Transverse colon (tissue), 4 donors: ENCODE data around the gene NUP93. TPM values are rescaled to one million over a fixed set of nuclear protein-coding genes. Genes with fewer than 3 reads are reported as not detected.

Experiments used
- DNase-seq: peaks from one replicate; pipeline ENCODE4 v3.0.0-alpha.2; 2019
- H3K27ac ChIP-seq, 4 donors: fragments of 200-600 bp; sonication (generic); 2 replicates each; pipeline ENCODE4 v1.5.1; 2016 to 2018; ENCODE audit warnings: inconsistent platforms in 4 of 4
- H3K27me3 ChIP-seq: fragments of 200-600 bp; sonication (generic); 2 replicates; pipeline ENCODE4 v1.5.1; 2017; ENCODE audit warnings: inconsistent platforms
- H3K36me3 ChIP-seq, 4 donors: fragments of 200-600 bp; sonication (generic); 2 replicates each; pipeline ENCODE4 v1.5.1; 2017 to 2019; ENCODE audit warnings: inconsistent platforms in 4 of 4
- H3K4me1 ChIP-seq, 4 donors: fragments of 200-600 bp; sonication (generic); 2 replicates each; pipeline ENCODE4 v1.5.1; 2017 to 2020; ENCODE audit warnings: inconsistent platforms in 4 of 4
- H3K4me3 ChIP-seq, 4 donors: fragments of 200-600 bp; sonication (generic); 1 replicate in 1 of 4; 2 replicates in 3 of 4; pipeline versions ENCODE4 v1.5.1 to v1.6.1; 2017 to 2019; ENCODE audit warnings: inconsistent platforms in 4 of 4
- H3K9me3 ChIP-seq, 2 donors: fragments of 200-600 bp; sonication (generic); 2 replicates each; pipeline ENCODE4 v1.5.1; 2017 to 2019; ENCODE audit warnings: inconsistent platforms in 2 of 2
- EP300 ChIP-seq: sonication (generic); formaldehyde crosslinking; IDR thresholded peaks from one replicate; pipeline ENCODE4 v1.6.1; 2017; ENCODE audit warnings: antibody characterized with exemption, low read depth
- POLR2A ChIP-seq: fragments of 450-650 bp; IDR thresholded peaks from one replicate; pipeline ENCODE4 v1.6.1; 2016; ENCODE audit warnings: antibody characterized with exemption, mild to moderate bottlenecking, moderate library complexity
- POLR2AphosphoS5 ChIP-seq, 3 donors: sonication (generic); formaldehyde crosslinking; IDR thresholded peaks; one replicate each; pipeline ENCODE4 v1.6.1; 2016; ENCODE audit warnings: antibody characterized with exemption in 3 of 3
- WGBS, 2 donors: methylation state at CpG; one replicate each; pipeline ENCODE4 v1.1.5; 2018; ENCODE audit warnings: low coverage in 1 of 2; 5-methylcytosine and 5-hydroxymethylcytosine counted together
- in situ Hi-C, 4 donors: fragments of 200-750 bp; cut with MboI; loops; one replicate each; pipeline versions ENCODE4 v1.15.0 to v1.15.1; 2017; ENCODE audit warnings: low sequenced_read_pairs in 3 of 4, low pct_ligation_motif_present in 1 of 4, low pct_unique_long_range_greater_than_20kb in 1 of 4
- intact Hi-C: fragments of 100-400 bp; cut with DNase I; formaldehyde crosslinking; loops from one replicate; pipeline ENCODE4 v1.15.1; 2023; ENCODE audit warnings: low total_unique reads
- total RNA-seq, 4 donors: library from RNA; depleted of rRNA; stranded (reverse); fragments of >200 nt; gene quantifications; one replicate each; pipeline ENCODE4 v1.1.0, GENCODE V29; 2016
- TF ChIP-seq, protein P1 (sequence below), 5 experiments: fragments of 200-600 bp in 3 of 5; fragments of 450-650 bp in 2 of 5; sonication (generic) in 3 of 5; IDR thresholded peaks; 1 replicate in 2 of 5; 2 replicates in 3 of 5; pipeline ENCODE4 v1.5.1; 2016 to 2017; ENCODE audit warnings: antibody characterized with exemption in 5 of 5, inconsistent platforms in 3 of 5, mild to moderate bottlenecking in 2 of 5, moderate library complexity in 1 of 5

Gene NUP93
- total RNA-seq, 4 donors from 2014 or later, result 8.6 to 42.4 (median 20.6) TPM

- TF ChIP-seq, protein P1, sequence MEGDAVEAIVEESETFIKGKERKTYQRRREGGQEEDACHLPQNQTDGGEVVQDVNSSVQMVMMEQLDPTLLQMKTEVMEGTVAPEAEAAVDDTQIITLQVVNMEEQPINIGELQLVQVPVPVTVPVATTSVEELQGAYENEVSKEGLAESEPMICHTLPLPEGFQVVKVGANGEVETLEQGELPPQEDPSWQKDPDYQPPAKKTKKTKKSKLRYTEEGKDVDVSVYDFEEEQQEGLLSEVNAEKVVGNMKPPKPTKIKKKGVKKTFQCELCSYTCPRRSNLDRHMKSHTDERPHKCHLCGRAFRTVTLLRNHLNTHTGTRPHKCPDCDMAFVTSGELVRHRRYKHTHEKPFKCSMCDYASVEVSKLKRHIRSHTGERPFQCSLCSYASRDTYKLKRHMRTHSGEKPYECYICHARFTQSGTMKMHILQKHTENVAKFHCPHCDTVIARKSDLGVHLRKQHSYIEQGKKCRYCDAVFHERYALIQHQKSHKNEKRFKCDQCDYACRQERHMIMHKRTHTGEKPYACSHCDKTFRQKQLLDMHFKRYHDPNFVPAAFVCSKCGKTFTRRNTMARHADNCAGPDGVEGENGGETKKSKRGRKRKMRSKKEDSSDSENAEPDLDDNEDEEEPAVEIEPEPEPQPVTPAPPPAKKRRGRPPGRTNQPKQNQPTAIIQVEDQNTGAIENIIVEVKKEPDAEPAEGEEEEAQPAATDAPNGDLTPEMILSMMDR (IDR thresholded peaks at IDR 0.05), result no peak
- no peak for TF ChIP-seq EP300
- TF ChIP-seq POLR2A, result no peak
- no peak for TF ChIP-seq POLR2AphosphoS5 (IDR thresholded peaks at IDR 0.05)
- 49 to 52% methylated on average over 3 of the region's 3 CpGs for WGBS, 2 donors
- no peaks in the 10 kb centered on the region for H3K9me3 ChIP-seq
- H3K36me3 ChIP-seq, result no peaks in the 10 kb centered on the region
- H3K27ac ChIP-seq, result peak overlapping the region; percentile 14 to 46 (median 30)
- in situ Hi-C loops, result no loop called here
- no peaks in the 10 kb centered on the region for H3K27me3 ChIP-seq
- intact Hi-C loops, result no loop called here
- H3K4me1 ChIP-seq, result peaks cover 0 to 31% (median 4%) of the 10 kb centered on the region in 4 donors
- no peak overlapping the region for H3K4me3 ChIP-seq
- DNase-seq, result peak; percentile 20
Observed at GRCh38 chr16:56769677-56770076, 39.7 kb downstream of the NUP93 start.

DNA sequence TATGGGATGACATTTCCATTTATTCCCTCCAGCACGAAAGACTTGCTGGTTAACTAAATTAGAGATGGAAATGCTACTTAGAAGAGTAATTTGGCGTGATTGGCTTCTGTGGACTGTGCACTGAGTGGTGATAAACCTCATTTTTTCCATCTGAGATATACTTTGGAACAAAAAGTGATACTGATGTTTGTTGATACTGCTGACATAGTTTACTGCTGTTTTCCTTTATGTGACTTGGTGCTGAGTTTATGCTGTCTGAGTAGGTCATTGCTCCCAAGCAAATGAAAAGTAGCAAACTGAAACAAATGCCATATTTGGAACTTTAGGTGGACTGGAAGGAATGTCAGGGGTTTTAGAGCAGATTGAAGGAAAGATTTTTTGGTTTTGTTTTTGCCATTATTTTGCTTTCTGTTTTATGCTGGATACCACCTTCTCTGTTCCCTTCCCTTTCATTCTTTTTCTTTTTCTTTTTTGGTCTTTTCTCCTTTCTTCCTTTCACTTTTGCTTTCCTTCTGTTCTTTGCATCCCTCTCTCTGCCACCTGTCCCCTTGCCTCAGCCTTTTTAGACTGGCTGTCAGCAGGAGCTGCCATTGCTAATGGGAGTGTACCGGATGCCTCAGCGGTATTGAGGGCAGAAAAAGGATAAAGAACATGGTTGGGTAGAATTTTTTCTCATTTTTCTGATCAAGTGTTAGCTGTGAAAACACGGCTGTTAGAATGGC lies 41.8 kb downstream of the NUP93 start:
- Histone ChIP-seq H3K27ac (peak overlapping the region in 3 of 4 donors; percentile 19 to 39 (median 27)), H3K27me3 (no peaks in the 10 kb centered on the region), H3K9me3 (no peaks in the 10 kb centered on the region), H3K4me1 (peaks cover 0 to 32% (median 8%) of the 10 kb centered on the region in 4 donors), H3K4me3 (no peak overlapping the region), H3K36me3 (no peaks in the 10 kb centered on the region)
- no peak for DNase-seq
- 85 to 88% methylated on average over 4 to 5 of the region's 5 CpGs for WGBS, 2 donors
- TF ChIP-seq EP300 (no peak), POLR2A (no peak), POLR2AphosphoS5 (IDR thresholded peaks at IDR 0.05) (no peak)
- TF ChIP-seq, protein P1 (IDR thresholded peaks at IDR 0.05), result no peak
- intact Hi-C loops, result no loop called here
- in situ Hi-C loops, result no loop called here

GRCh38 chr16:56773532-56773931 lies 43.6 kb downstream of the NUP93 start:
- Histone ChIP-seq H3K27me3 (no peaks in the 10 kb centered on the region), H3K4me3 (no peak overlapping the region), H3K9me3 (no peaks in the 10 kb centered on the region), H3K36me3 (no peaks in the 10 kb centered on the region), H3K27ac (no peak overlapping the region), H3K4me1 (peaks cover 0 to 40% (median 9%) of the 10 kb centered on the region in 4 donors)
- no peak for TF ChIP-seq POLR2AphosphoS5 (IDR thresholded peaks at IDR 0.05)
- TF ChIP-seq, protein P1 (IDR thresholded peaks at IDR 0.05), result no peak
- WGBS, 2 donors, result 80 to 86% methylated on average over 2 to 3 of the region's 3 CpGs
- in situ Hi-C loops, result no loop called here
- DNase-seq, result no peak
- intact Hi-C loops, result no loop called here

DNA sequence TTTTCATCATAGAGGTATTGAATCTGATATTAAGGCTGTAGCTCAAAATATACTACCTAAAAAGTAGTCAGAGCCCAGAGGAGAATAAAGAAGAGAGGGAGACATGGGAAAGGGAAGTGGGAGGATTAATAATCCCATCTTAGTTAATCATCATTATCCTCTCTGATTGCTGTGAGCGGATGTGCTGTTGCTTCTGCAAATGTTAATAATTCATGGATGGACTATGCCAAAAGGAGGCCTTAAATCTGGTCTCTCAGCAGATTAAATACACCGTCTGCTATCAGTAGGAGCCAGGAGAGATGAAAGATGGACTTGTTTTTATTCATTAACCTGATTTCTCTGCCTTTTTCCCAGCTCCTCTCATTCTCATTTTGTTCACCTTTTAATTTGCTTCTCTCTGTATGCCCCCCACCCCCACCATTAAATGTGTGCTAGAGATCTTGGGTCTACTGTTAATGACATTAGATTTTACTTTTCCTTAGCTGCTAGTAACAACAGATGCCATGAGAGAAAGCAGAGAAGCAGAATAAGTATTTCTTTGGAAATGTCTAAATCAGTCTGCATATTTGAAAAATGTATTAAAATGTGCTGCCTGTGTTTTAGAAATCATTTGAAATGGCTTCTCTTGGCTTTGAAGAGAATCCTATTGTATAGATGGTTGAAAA lies 44.2 kb downstream of the NUP93 start:
- no peak for TF ChIP-seq POLR2A
- no peak for TF ChIP-seq EP300
- no peak for TF ChIP-seq POLR2AphosphoS5 (IDR thresholded peaks at IDR 0.05)
- TF ChIP-seq, protein P1 (IDR thresholded peaks at IDR 0.05), result no peak
- no peak for DNase-seq
- Histone ChIP-seq H3K27ac (no peak overlapping the region), H3K4me3 (no peak overlapping the region), H3K36me3 (no peaks in the 10 kb centered on the region), H3K4me1 (peaks cover 0 to 35% (median 7%) of the 10 kb centered on the region in 4 donors), H3K9me3 (no peaks in the 10 kb centered on the region), H3K27me3 (no peaks in the 10 kb centered on the region)
- WGBS, 2 donors, result 89 to 100% methylated on average over 2 of the region's 2 CpGs
- in situ Hi-C loops, result no loop called here
- intact Hi-C loops, result no loop called here
